Measurements from ENCODE around the gene ZNF507.
"Not testable (repeated sequence)": the region's sequence is repeated elsewhere in the genome, so short reads cannot be mapped to it uniquely, and the experiment has no call there.

ZNF507 gene

GRCh38 chr19:32367063-32367462 is 21.7 kb downstream of the ZNF507 start:
- no peak for DNase-seq (ENCODE audit: extremely low read depth in 1 of 2, low read depth in 1 of 2)

DNA sequence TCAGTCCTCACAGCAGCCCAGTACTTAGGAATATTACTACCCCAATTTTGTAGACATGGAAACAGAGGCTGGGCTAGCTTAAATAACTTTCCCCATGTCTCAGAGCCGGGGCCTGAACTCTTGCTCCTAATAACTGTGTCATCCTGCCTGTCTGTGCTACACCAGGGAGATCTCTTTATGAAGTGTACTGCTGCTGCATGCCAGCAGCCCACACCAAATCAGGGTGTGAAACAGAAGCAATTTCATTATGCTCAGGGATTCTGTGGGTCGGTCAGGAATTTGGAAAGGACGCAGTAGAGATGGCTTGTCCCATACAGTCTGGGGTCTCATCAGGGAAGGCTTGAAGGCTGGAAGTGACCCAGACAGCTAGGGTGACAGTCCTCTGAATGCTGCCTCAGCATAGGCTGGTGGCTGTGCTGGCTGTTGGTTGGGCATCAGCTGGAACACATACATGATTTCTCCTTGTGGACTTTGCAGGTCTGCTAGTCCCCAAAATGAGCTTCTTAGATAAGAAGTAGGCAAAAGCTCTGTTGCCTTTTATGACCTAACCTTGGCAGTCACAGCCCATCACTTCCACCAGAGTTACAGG is 22.6 kb downstream of the ZNF507 start:
- DNase-seq (ENCODE audit: extremely low read depth in 1 of 2, low read depth in 1 of 2) = no peak

DNA sequence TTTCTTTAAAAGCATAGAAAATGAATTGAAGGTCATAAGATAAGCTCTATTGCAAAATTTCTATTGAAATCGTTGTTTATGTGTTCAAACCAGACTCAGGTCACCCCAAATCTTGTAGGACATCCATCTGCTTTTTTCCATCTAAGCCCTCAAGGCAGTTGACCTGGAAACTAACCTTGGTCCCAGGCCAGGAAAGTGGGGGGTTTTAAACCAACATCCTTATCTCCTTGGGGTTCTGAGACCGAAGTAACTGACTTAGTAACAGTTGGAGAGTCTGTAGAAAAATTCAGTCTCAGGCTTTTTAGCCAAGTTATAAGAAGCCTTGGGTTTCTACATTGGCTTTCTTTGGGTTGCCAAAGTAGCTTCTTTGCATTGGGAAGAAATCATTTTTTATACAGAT is 23.4 kb downstream of the ZNF507 start:
- DNase-seq (ENCODE audit: extremely low read depth in 1 of 2, low read depth in 1 of 2) = no peak

- DNase-seq (ENCODE audit: extremely low read depth in 1 of 2, low read depth in 1 of 2) = no peak
Observed at GRCh38 chr19:32372726-32373517, 27.5 kb downstream of the ZNF507 start.

- DNase-seq (ENCODE audit: extremely low read depth in 1 of 2, low read depth in 1 of 2) = no peak
Observed at GRCh38 chr19:32373585-32374295, 28.3 kb downstream of the ZNF507 start.

DNA sequence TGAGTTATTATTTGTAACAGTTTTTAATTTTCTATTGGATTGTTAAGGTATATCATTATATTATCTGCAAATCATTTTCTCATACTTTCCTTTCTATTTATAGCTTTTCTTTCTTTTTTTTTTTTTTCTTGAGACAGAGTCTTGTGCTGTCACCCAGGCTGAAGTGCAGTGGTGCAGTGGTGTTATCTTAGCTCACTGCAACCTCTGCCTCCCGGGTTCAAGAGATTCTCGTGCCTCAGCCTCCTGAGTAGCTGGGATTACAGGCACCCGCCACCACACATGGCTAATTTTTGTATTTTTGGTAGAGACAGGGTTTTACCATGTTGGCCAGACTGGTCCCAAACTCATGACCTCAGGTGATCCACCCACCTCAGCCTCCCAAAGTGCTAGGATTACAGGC is 29.0 kb downstream of the ZNF507 start:
- DNase-seq (ENCODE audit: extremely low read depth in 1 of 2, low read depth in 1 of 2) = not testable (repeated sequence)

DNA sequence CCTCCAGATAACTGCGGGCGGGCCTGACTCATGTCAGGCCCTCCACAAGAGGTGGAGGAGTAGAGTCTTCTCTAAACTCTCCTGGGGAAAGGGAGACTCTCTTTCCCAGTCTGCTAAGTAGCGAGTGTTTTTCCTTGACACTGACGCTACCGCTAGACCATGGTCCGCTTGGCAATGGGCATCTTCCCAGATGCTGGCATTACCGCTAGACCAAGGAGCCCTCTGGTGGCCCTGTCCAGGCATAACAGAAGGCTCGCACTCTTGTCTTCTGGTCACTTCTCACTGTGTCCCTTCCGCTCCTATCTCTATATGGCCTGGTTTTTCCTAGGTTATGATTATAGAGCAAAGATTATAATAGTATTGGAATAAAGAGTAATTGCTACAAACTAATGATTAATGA is 31.7 kb downstream of the ZNF507 start:
- not testable (repeated sequence) for DNase-seq (ENCODE audit: extremely low read depth in 1 of 2, low read depth in 1 of 2)

DNA sequence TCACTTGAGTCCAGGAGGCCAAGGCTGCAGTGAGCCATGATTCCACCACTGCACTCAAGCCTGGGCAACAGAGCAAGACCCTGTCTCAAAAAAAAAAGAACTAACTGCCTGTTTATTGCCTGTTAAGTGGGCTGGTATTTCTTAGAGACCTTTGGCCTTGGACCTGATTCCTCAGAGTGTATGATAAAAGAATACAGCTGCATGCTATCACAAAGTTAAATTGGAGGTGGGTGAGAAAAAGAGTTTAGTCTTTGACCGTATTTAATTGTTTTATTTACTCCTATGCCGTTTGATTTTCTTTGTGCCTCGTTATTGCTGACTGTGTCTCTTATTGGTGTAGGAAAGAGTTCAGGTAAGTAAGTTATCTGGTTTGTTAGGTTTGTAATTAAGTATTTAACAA is 34.9 kb downstream of the ZNF507 start:
- no peak for DNase-seq (ENCODE audit: extremely low read depth in 1 of 2, low read depth in 1 of 2)

DNA sequence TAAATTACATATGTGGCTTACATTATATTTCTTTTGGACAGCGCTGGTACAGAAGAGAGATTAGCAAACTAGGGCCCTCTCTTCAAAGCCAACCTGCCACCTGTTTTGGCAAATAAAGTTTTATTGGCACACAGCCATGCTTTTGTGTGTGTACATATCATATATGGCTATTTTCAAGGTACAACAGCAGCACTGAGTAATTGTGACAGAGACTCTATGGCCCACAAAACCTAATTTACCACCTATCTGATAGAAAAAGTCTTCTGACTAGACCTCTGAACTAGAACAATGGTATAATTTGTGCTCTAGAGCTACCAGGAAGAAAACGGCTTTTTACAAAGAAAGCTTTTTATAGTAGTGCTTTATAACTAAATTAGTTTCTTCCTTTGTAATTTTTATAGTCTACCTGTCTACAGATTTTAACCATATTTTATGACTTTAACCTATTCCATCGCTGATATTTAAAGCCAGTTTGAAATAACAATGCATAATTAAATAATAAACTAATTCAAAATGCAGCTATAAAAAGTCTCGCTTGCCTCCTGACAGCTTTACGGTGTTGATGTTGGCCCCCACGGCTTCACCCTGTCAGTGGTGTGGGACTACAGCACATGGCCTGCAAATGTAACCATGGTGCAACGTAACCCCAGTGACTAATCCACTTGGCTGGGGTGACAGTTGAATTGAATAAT is 42.4 kb downstream of the ZNF507 start:
- DNase-seq (ENCODE audit: extremely low read depth in 1 of 2, low read depth in 1 of 2) = no peak

DNA sequence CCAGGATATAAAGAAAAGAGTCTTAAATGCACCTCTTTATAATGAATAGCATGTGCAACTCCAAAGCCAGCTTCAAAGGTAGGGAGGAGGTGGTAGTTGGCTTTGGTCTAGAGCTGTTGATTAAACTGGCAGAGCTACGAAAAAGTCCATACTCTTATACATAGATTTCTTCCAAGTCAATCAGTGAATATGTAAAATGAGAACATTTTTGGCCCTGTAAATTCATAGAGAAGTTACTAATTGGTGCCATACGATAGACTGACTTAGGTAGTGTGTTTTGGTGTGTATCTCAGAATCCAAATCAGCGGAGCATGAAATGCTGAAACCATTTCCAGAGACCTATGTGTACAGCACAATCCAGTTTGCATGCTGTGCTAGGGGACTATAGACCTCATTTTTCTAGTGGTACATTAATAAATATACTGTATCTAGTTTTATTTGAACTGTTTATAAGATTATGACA is 43.0 kb downstream of the ZNF507 start:
- DNase-seq (ENCODE audit: extremely low read depth in 1 of 2, low read depth in 1 of 2) = no peak

- DNase-seq (ENCODE audit: extremely low read depth in 1 of 2, low read depth in 1 of 2) = no peak
Observed at GRCh38 chr19:32392901-32393300, 47.5 kb downstream of the ZNF507 start.

- no peak for DNase-seq (ENCODE audit: extremely low read depth in 1 of 2, low read depth in 1 of 2)
Observed at GRCh38 chr19:32396046-32396652, 50.7 kb downstream of the ZNF507 start.

DNA sequence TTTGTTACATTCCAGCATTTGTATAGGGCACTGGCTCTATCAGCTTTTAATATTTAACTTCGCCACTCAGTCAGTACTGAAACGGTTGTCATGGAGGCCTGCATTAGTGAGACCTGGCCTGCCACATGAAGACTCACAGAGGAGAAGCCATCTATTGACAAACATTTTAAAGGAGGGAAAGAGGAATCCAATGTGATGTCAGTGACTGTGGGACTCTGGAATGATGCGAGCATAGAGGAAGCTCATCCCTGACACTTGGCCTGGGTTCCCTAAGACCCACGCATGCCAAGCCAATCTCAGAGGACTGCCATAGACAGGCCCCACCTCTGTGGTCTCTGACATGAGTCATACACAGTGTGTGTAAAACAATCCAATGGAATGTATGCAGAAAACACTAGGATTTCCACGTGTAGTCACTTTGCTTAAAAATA is 52.3 kb downstream of the ZNF507 start:
- no peak for DNase-seq (ENCODE audit: extremely low read depth in 1 of 2, low read depth in 1 of 2)

DNA sequence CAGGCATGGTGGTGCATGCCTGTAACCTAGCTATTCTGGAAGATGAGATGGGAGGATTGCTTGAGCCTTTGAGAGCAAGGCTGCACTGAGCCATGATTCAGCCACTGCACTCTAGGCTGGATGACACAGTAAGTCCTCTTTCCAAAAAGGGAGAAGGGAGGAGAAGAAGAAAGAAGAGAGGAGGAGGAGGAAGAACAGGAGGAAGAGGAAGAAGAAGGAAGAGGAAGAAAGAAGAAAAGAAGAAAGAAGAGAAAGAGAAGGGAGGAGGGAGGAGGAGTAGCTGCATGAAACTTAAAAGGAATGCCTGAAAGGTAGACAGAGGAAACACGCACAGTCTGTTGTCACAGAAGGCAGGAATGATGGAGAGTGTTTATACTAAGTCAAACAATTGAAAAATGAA is 56.6 kb downstream of the ZNF507 start:
- no peak for DNase-seq (ENCODE audit: extremely low read depth in 1 of 2, low read depth in 1 of 2)

GRCh38 chr19:32403291-32403995 is 58.0 kb downstream of the ZNF507 start:
- DNase-seq (ENCODE audit: extremely low read depth in 1 of 2, low read depth in 1 of 2) = no peak

GRCh38 chr19:32404213-32404932 is 59.0 kb downstream of the ZNF507 start:
- DNase-seq (ENCODE audit: extremely low read depth in 1 of 2, low read depth in 1 of 2) = no peak

DNA sequence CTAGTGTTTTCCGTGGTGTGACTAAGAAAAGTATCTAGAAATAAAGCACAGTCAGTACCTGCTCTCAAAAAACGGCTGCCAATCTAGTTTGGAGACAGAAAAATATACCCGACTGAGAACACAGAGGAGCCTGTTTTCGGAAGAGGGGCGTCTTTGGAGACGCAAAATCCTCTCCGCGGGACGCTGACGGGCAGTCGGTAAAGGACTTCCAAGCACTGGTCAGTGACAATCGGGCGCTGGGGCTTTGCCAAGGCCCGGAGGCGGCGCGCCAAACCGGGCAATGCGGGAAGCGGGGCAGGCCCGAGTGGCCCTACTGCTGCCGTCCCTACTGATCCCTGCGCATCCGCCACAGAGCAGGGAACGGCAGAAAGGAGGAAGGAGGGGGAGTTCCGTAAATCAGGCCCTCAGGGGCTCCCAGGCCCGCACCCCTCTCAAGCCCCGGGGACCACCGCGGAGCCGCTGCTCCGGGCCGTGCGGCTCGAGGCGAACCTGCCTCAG is 59.6 kb downstream of the ZNF507 start:
- DNase-seq (ENCODE audit: extremely low read depth in 1 of 2, low read depth in 1 of 2) = no peak

GRCh38 chr19:32405431-32406160 is 60.2 kb downstream of the ZNF507 start, which contains the start of gene DPY19L3:
Gene DPY19L3 (plus strand): TSS chr19:32405770. CDS start chr19:32408254, 2,484 bp downstream.
- DNase-seq (ENCODE audit: extremely low read depth in 1 of 2, low read depth in 1 of 2) = peak; percentile 84 to 88
